Gastrocnemius medialis (tissue), 4 donors: Measurements from ENCODE around the gene PLLP. TPM values are rescaled to one million over a fixed set of nuclear protein-coding genes. Genes with fewer than 3 reads are reported as not detected.
"Not testable (repeated sequence)": the region's sequence is repeated elsewhere in the genome, so short reads cannot be mapped to it uniquely, and the experiment has no call there.

Experiments
- ATAC-seq, 2 donors: fragments of 150-250 bp; one replicate each; pipeline ENCODE4 v1.9.1; 2016
- DNase-seq, 2 donors: peaks; one replicate each; pipeline ENCODE4 v3.0.0-alpha.2; 2019
- H3K27ac ChIP-seq, 4 donors: fragments of 200-600 bp; sonication (generic); 1 replicate in 1 of 4; 2 replicates in 3 of 4; pipeline ENCODE4 v1.5.1; 2016 to 2018; ENCODE audit warnings: mild to moderate bottlenecking in 2 of 4, moderate library complexity in 1 of 4
- H3K27me3 ChIP-seq, 3 donors: fragments of 200-600 bp; sonication (generic) in 2 of 3; 1 replicate in 1 of 3; 2 replicates in 2 of 3; pipeline versions ENCODE4 v1.5.1 to v1.6.0; 2016 to 2019; ENCODE audit warnings: mild to moderate bottlenecking in 1 of 3, moderate library complexity in 1 of 3
- H3K36me3 ChIP-seq, 2 donors: fragments of 200-600 bp; sonication (generic) in 1 of 2; one replicate each; pipeline ENCODE4 v1.5.1; 2017 to 2018
- H3K4me1 ChIP-seq, 2 donors: fragments of 200-600 bp; sonication (generic) in 1 of 2; one replicate each; pipeline ENCODE4 v1.5.1; 2016 to 2017; ENCODE audit warnings: mild to moderate bottlenecking in 2 of 2
- H3K4me3 ChIP-seq, 4 donors: fragments of 200-600 bp; sonication (generic) in 3 of 4; 1 replicate in 1 of 4; 2 replicates in 3 of 4; pipeline ENCODE4 v1.5.1; 2016 to 2019; ENCODE audit warnings: mild to moderate bottlenecking in 2 of 4
- H3K9me3 ChIP-seq, 3 donors: fragments of 200-600 bp; sonication (generic) in 2 of 3; 1 replicate in 1 of 3; 2 replicates in 2 of 3; pipeline ENCODE4 v1.5.1; 2016 to 2019
- CTCF ChIP-seq, 5 experiments: fragments of 450-650 bp in 3 of 5; fragments of 200-600 bp in 2 of 5; sonication (generic) in 2 of 5; IDR thresholded peaks in 4 of 5; conservative IDR thresholded peaks in 1 of 5; 1 replicate in 4 of 5; 2 replicates in 1 of 5; pipeline ENCODE4 v1.5.1; 2016 to 2019; ENCODE audit warnings: antibody characterized with exemption in 5 of 5, mild to moderate bottlenecking in 3 of 5, moderate library complexity in 3 of 5
- POLR2A ChIP-seq, 2 donors: fragments of 450-650 bp; IDR thresholded peaks; one replicate each; pipeline ENCODE4 v1.6.1; 2017; ENCODE audit warnings: antibody characterized with exemption in 2 of 2, mild to moderate bottlenecking in 2 of 2, moderate library complexity in 2 of 2
- in situ Hi-C, 4 donors: fragments of 200-750 bp; cut with MboI; loops; one replicate each; pipeline versions ENCODE4 v1.15.0 to v1.8.0; 2017; ENCODE audit warnings: low sequenced_read_pairs in 4 of 4
- intact Hi-C: fragments of 100-400 bp; cut with DNase I; formaldehyde crosslinking; loops from one replicate; pipeline ENCODE4 v1.15.1; 2023; ENCODE audit warnings: low total_unique reads
- total RNA-seq, 4 donors: library from RNA; depleted of rRNA; stranded (reverse); fragments of >200 nt; gene quantifications; one replicate each; pipeline versions ENCODE4 v1.1.0 to v1.2.3, GENCODE V29; 2016

The PLLP gene
- total RNA-seq, 4 donors from 2014 or later: 1.2 to 6.2 (median 4.7) TPM

GRCh38 chr16:57271867-57272495 is 12.5 kb downstream of the PLLP start:
- intact Hi-C loops (no loop called here), in situ Hi-C loops (no loop called here)
- H3K4me1 ChIP-seq: no peaks in the 10 kb centered on the region
- no peaks in the 10 kb centered on the region for H3K9me3 ChIP-seq
- H3K36me3 ChIP-seq: no peaks in the 10 kb centered on the region
- H3K4me3 ChIP-seq: no peak overlapping the region
- no peak overlapping the region for H3K27ac ChIP-seq
- no peak for TF ChIP-seq CTCF (IDR thresholded peaks at IDR 0.05 in 4 of 5, conservative IDR thresholded peaks at IDR 0.05 in 1 of 5)
- TF ChIP-seq POLR2A (IDR thresholded peaks at IDR 0.05): no peak
- no peaks in the 10 kb centered on the region for H3K27me3 ChIP-seq
- ATAC-seq (no peak), DNase-seq (no peak)

- no peaks in the 10 kb centered on the region for H3K36me3 ChIP-seq
- no peaks in the 10 kb centered on the region for H3K4me1 ChIP-seq
- in situ Hi-C loops (no loop called here), intact Hi-C loops (no loop called here)
- no peak overlapping the region for H3K27ac ChIP-seq
- H3K27me3 ChIP-seq: no peaks in the 10 kb centered on the region
- no peak overlapping the region for H3K4me3 ChIP-seq
- ATAC-seq (no peak), DNase-seq (no peak)
- TF ChIP-seq CTCF (IDR thresholded peaks at IDR 0.05 in 4 of 5, conservative IDR thresholded peaks at IDR 0.05 in 1 of 5) (no peak), POLR2A (IDR thresholded peaks at IDR 0.05) (no peak)
- no peaks in the 10 kb centered on the region for H3K9me3 ChIP-seq
Measured at GRCh38 chr16:57271063-57271345, 13.5 kb downstream of the PLLP start.

GRCh38 chr16:57270221-57271062 is 14.0 kb downstream of the PLLP start:
- H3K36me3 ChIP-seq: no peaks in the 10 kb centered on the region
- ATAC-seq: no peak
- DNase-seq: no peak
- H3K27me3 ChIP-seq: no peaks in the 10 kb centered on the region
- H3K27ac ChIP-seq: no peak overlapping the region
- no peaks in the 10 kb centered on the region for H3K9me3 ChIP-seq
- in situ Hi-C loops (no loop called here), intact Hi-C loops (no loop called here)
- TF ChIP-seq POLR2A (IDR thresholded peaks at IDR 0.05): no peak
- TF ChIP-seq CTCF (IDR thresholded peaks at IDR 0.05 in 4 of 5, conservative IDR thresholded peaks at IDR 0.05 in 1 of 5): no peak
- no peaks in the 10 kb centered on the region for H3K4me1 ChIP-seq
- H3K4me3 ChIP-seq: no peak overlapping the region

GRCh38 chr16:57268804-57269800 is 15.4 kb downstream of the PLLP start:
- ATAC-seq (no peak), DNase-seq (no peak)
- TF ChIP-seq CTCF (IDR thresholded peaks at IDR 0.05 in 4 of 5, conservative IDR thresholded peaks at IDR 0.05 in 1 of 5): no peak
- no peak for TF ChIP-seq POLR2A (IDR thresholded peaks at IDR 0.05)
- H3K36me3 ChIP-seq: no peaks in the 10 kb centered on the region
- no peaks in the 10 kb centered on the region for H3K4me1 ChIP-seq
- intact Hi-C loops (no loop called here), in situ Hi-C loops (no loop called here)
- no peak overlapping the region for H3K27ac ChIP-seq
- no peak overlapping the region for H3K4me3 ChIP-seq
- no peaks in the 10 kb centered on the region for H3K27me3 ChIP-seq
- H3K9me3 ChIP-seq: no peaks in the 10 kb centered on the region

- intact Hi-C loops, DNase-seq, H3K9me3 ChIP-seq, H3K36me3 ChIP-seq, ATAC-seq, H3K27me3 ChIP-seq, in situ Hi-C loops, H3K27ac ChIP-seq, H3K4me1 ChIP-seq, H3K4me3 ChIP-seq: not testable (repeated sequence)
Measured at GRCh38 chr16:57267343-57267742, 17.1 kb downstream of the PLLP start.
